Osteoblast (primary cell): ENCODE measurements around the gene PLA2G6. TPM values are rescaled to one million over a fixed set of nuclear protein-coding genes. Genes with fewer than 3 reads are reported as not detected.

Source experiments
- DNase-seq: peaks from one replicate; pipeline ENCODE4 v3.0.0; 2011; ENCODE audit warnings: low spot score, mixed read lengths; ENCODE audit not compliant: insufficient read length; ENCODE audit errors: missing footprints
- H2AFZ ChIP-seq: 2 replicates; pipeline ENCODE4 v1.6.0; 2011; ENCODE audit warnings: mild to moderate bottlenecking, low read length
- H3K27ac ChIP-seq: 2 replicates; pipeline ENCODE4 v1.5.1; 2011; ENCODE audit warnings: mild to moderate bottlenecking, low read depth, low read length, moderate library complexity
- H3K27me3 ChIP-seq: 2 replicates; pipeline ENCODE4 v1.6.0; 2012; ENCODE audit warnings: mild to moderate bottlenecking, control low read depth, inconsistent platforms, low read length, moderate library complexity; ENCODE audit not compliant: insufficient read depth
- H3K36me3 ChIP-seq: 2 replicates; pipeline ENCODE4 v1.5.1; 2011; ENCODE audit warnings: mild to moderate bottlenecking, low read length, control low read depth, moderate library complexity; ENCODE audit not compliant: insufficient read depth
- H3K4me1 ChIP-seq: 2 replicates; pipeline ENCODE4 v1.5.1; 2011; ENCODE audit warnings: mild to moderate bottlenecking, low read length, control low read depth, moderate library complexity; ENCODE audit not compliant: insufficient read depth
- H3K4me2 ChIP-seq: 2 replicates; pipeline ENCODE4 v1.6.0; 2011; ENCODE audit warnings: mild to moderate bottlenecking, low read length; ENCODE audit not compliant: insufficient read depth
- H3K4me3 ChIP-seq: fragments of 200-600 bp; sonication (generic); 3 replicates; pipeline ENCODE4 v1.5.1; 2012; ENCODE audit warnings: mild to moderate bottlenecking, low read length, inconsistent platforms; ENCODE audit not compliant: insufficient read depth
- H3K79me2 ChIP-seq: 2 replicates; pipeline ENCODE4 v1.6.0; 2012; ENCODE audit warnings: mild to moderate bottlenecking, low read length, control low read depth, inconsistent platforms; ENCODE audit not compliant: insufficient read depth
- H3K9me3 ChIP-seq: 2 replicates; pipeline ENCODE4 v1.5.1; 2011; ENCODE audit warnings: low read depth, low read length, control low read depth
- H4K20me1 ChIP-seq: 2 replicates; pipeline ENCODE4 v1.6.0; 2012; ENCODE audit warnings: mild to moderate bottlenecking, low read length, control low read depth; ENCODE audit not compliant: insufficient read depth
- CTCF ChIP-seq: IDR thresholded peaks from 2 replicates; pipeline ENCODE4 v1.5.1; 2011; ENCODE audit warnings: mild to moderate bottlenecking, low read depth, low read length, moderate library complexity; ENCODE audit errors: extremely low read depth
- total RNA-seq: library from RNA; depleted of rRNA; stranded (reverse); fragments of >200 nt; gene quantifications from 2 replicates; pipeline ENCODE4 v1.2.3, GENCODE V29; 2012

Gene PLA2G6
- total RNA-seq, 1 donor, result 12.3 TPM

GRCh38 chr22:38088629-38089473, 92.8 kb downstream of the PLA2G6 start:
- no peaks in the 10 kb centered on the region for H3K9me3 ChIP-seq
- H3K27ac ChIP-seq, result no peak overlapping the region
- peak overlapping the region; percentile 48 for H3K4me3 ChIP-seq
- TF ChIP-seq CTCF, result no peak
- H3K4me1 ChIP-seq, result peaks cover 4% of the 10 kb centered on the region
- no peaks in the 10 kb centered on the region for H4K20me1 ChIP-seq
- H3K4me2 ChIP-seq, result peak overlapping the region; percentile 36
- DNase-seq, result peak; percentile 96
- no peaks in the 10 kb centered on the region for H3K27me3 ChIP-seq
- no peaks in the 10 kb centered on the region for H3K36me3 ChIP-seq
- no peaks in the 10 kb centered on the region for H3K79me2 ChIP-seq
- H2AFZ ChIP-seq, result no peak overlapping the region

GRCh38 chr22:38087855-38088254, 93.8 kb downstream of the PLA2G6 start:
- no peak overlapping the region for H2AFZ ChIP-seq
- H4K20me1 ChIP-seq, result no peaks in the 10 kb centered on the region
- no peaks in the 10 kb centered on the region for H3K36me3 ChIP-seq
- H3K4me1 ChIP-seq, result peaks cover 4% of the 10 kb centered on the region
- DNase-seq, result peak; percentile 88
- no peaks in the 10 kb centered on the region for H3K9me3 ChIP-seq
- no peak for TF ChIP-seq CTCF
- no peak overlapping the region for H3K4me2 ChIP-seq
- H3K79me2 ChIP-seq, result no peaks in the 10 kb centered on the region
- H3K27me3 ChIP-seq, result no peaks in the 10 kb centered on the region
- no peak overlapping the region for H3K27ac ChIP-seq
- H3K4me3 ChIP-seq, result no peak overlapping the region

GRCh38 chr22:38086942-38087341, 94.7 kb downstream of the PLA2G6 start:
- H2AFZ ChIP-seq, result no peak overlapping the region
- no peak overlapping the region for H3K27ac ChIP-seq
- no peak overlapping the region for H3K4me2 ChIP-seq
- H3K79me2 ChIP-seq, result no peaks in the 10 kb centered on the region
- no peak for TF ChIP-seq CTCF
- DNase-seq, result peak; percentile 90
- H3K36me3 ChIP-seq, result no peaks in the 10 kb centered on the region
- peaks cover 4% of the 10 kb centered on the region for H3K4me1 ChIP-seq
- H3K27me3 ChIP-seq, result peaks cover 6% of the 10 kb centered on the region
- peaks cover under 1% of the 10 kb centered on the region for H4K20me1 ChIP-seq
- no peak overlapping the region for H3K4me3 ChIP-seq
- H3K9me3 ChIP-seq, result no peaks in the 10 kb centered on the region

- H4K20me1 ChIP-seq, result peaks cover 3% of the 10 kb centered on the region
- TF ChIP-seq CTCF, result no peak
- no peak overlapping the region for H3K4me2 ChIP-seq
- peaks cover 4% of the 10 kb centered on the region for H3K4me1 ChIP-seq
- no peaks in the 10 kb centered on the region for H3K36me3 ChIP-seq
- no peak overlapping the region for H3K27ac ChIP-seq
- H3K27me3 ChIP-seq, result peaks cover 12% of the 10 kb centered on the region
- H3K4me3 ChIP-seq, result no peak overlapping the region
- no peaks in the 10 kb centered on the region for H3K9me3 ChIP-seq
- DNase-seq, result peak; percentile 91
- no peaks in the 10 kb centered on the region for H3K79me2 ChIP-seq
- no peak overlapping the region for H2AFZ ChIP-seq
Measured at GRCh38 chr22:38086001-38086845, 95.4 kb downstream of the PLA2G6 start.
